ENCODE results near the gene METTL25B.

DNA sequence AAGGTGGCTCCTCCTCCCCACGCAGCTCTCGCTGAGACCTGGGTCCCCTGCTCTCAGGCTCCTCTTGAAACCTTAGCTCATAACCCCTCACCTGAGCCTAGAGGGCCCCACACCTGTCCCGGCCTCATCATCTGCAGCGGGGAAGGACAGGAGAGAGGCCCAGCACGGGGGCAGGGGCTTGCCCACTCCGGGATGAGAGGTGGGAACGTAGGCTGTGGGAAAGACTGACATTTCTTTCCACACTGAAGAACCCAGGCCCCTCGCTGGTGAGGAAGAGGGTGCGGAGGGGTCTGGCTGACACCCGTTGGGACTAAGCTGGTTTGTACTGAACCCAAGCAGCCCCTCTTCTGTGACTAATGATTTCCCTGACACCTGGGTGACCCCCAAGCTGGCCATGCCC lies 37.1 kb upstream of the METTL25B start:
- TF ChIP-seq, protein P1, sequence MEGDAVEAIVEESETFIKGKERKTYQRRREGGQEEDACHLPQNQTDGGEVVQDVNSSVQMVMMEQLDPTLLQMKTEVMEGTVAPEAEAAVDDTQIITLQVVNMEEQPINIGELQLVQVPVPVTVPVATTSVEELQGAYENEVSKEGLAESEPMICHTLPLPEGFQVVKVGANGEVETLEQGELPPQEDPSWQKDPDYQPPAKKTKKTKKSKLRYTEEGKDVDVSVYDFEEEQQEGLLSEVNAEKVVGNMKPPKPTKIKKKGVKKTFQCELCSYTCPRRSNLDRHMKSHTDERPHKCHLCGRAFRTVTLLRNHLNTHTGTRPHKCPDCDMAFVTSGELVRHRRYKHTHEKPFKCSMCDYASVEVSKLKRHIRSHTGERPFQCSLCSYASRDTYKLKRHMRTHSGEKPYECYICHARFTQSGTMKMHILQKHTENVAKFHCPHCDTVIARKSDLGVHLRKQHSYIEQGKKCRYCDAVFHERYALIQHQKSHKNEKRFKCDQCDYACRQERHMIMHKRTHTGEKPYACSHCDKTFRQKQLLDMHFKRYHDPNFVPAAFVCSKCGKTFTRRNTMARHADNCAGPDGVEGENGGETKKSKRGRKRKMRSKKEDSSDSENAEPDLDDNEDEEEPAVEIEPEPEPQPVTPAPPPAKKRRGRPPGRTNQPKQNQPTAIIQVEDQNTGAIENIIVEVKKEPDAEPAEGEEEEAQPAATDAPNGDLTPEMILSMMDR (IDR thresholded peaks at IDR 0.05; ENCODE audit: low read depth, low read length, missing input control) = no peak
- TF ChIP-seq, protein P2, sequence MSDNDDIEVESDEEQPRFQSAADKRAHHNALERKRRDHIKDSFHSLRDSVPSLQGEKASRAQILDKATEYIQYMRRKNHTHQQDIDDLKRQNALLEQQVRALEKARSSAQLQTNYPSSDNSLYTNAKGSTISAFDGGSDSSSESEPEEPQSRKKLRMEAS (IDR thresholded peaks at IDR 0.05) = no peak
- no peak for TF ChIP-seq RAD21 (IDR thresholded peaks at IDR 0.05)
- TF ChIP-seq TAF1 (conservative IDR thresholded peaks at IDR 0.05) = no peak
- no peak for TF ChIP-seq YY1 (IDR thresholded peaks at IDR 0.05)

Data from liver (tissue), 3 donors.